Common myeloid progenitor, CD34-positive (primary cell): Measurements from ENCODE around the gene LIPA.

Experiments used
- CTCF ChIA-PET: fragments of 350-600 bp; sonication (Branson Sonifier 250); formaldehyde crosslinking; loops from one replicate; lab custom pipeline; 2021; ENCODE audit warnings: antibody characterized with exemption; lab: Charles Lee
- POLR2A ChIA-PET: fragments of 350-600 bp; sonication (Branson Sonifier 250); formaldehyde crosslinking; loops from one replicate; lab custom pipeline; 2021; ENCODE audit warnings: antibody characterized with exemption; lab: Charles Lee
- DNase-seq, 3 donors: peaks; one replicate each; pipeline versions ENCODE4 v3.0.0 to v3.0.0-alpha.2; 2013
- H3K27ac ChIP-seq, 2 experiments: 1 replicate in 1 of 2; 2 replicates in 1 of 2; pipeline ENCODE4 v1.7.0; 2013; ENCODE audit warnings: inconsistent platforms in 2 of 2, low read length in 2 of 2, mild to moderate bottlenecking in 2 of 2, low read depth in 1 of 2, moderate library complexity in 1 of 2; ENCODE audit not compliant: severe bottlenecking in 2 of 2, insufficient read depth in 1 of 2, poor library complexity in 1 of 2
- H3K27me3 ChIP-seq, 5 experiments: replicated peaks in 2 of 5; 1 replicate in 3 of 5; 2 replicates in 2 of 5; pipeline versions ENCODE4 v1.6.1 to v1.7.0; 2013; ENCODE audit warnings: low read length in 4 of 5, mild to moderate bottlenecking in 2 of 5, moderate library complexity in 2 of 5, inconsistent platforms in 1 of 5; ENCODE audit not compliant: insufficient read depth in 5 of 5, control insufficient read depth in 4 of 5
- H3K36me3 ChIP-seq, 4 experiments: 1 replicate in 2 of 4; 2 replicates in 2 of 4; pipeline versions ENCODE4 v1.6.1 to v1.7.0; 2013; ENCODE audit warnings: low read length in 3 of 4, control low read depth in 1 of 4, mild to moderate bottlenecking in 1 of 4; ENCODE audit not compliant: control insufficient read depth in 4 of 4, insufficient read depth in 4 of 4
- H3K4me1 ChIP-seq, 4 experiments: 1 replicate in 3 of 4; 2 replicates in 1 of 4; pipeline versions ENCODE4 v1.6.1 to v1.7.1; 2013; ENCODE audit warnings: low read length in 3 of 4, mild to moderate bottlenecking in 3 of 4, control low read depth in 1 of 4, inconsistent platforms in 1 of 4, moderate library complexity in 1 of 4; ENCODE audit not compliant: control insufficient read depth in 4 of 4, insufficient read depth in 4 of 4; ENCODE audit errors: control extremely low read depth in 1 of 4
- H3K4me3 ChIP-seq, 7 experiments: 1 replicate in 4 of 7; 2 replicates in 3 of 7; pipeline versions ENCODE4 v1.5.1 to v1.7.0; 2013; ENCODE audit warnings: mild to moderate bottlenecking in 7 of 7, low read length in 6 of 7, moderate library complexity in 6 of 7, inconsistent platforms in 2 of 7, low read depth in 2 of 7, control low read depth in 1 of 7; ENCODE audit not compliant: insufficient read depth in 4 of 7, control insufficient read depth in 1 of 7; ENCODE audit errors: extremely low read depth in 1 of 7
- H3K9me3 ChIP-seq, 5 experiments: 1 replicate in 4 of 5; 2 replicates in 1 of 5; pipeline versions ENCODE4 v1.6.1 to v1.7.1; 2013; ENCODE audit warnings: low read length in 4 of 5, mild to moderate bottlenecking in 2 of 5, inconsistent platforms in 1 of 5, low read depth in 1 of 5, moderate library complexity in 1 of 5; ENCODE audit not compliant: control insufficient read depth in 4 of 5, insufficient read depth in 2 of 5; ENCODE audit errors: control extremely low read depth in 1 of 5
- WGBS: methylation state at CpG from one replicate; pipeline ENCODE4 v1.1.5; 2013; ENCODE audit not compliant: insufficient coverage; 5-methylcytosine and 5-hydroxymethylcytosine counted together

LIPA gene

DNA sequence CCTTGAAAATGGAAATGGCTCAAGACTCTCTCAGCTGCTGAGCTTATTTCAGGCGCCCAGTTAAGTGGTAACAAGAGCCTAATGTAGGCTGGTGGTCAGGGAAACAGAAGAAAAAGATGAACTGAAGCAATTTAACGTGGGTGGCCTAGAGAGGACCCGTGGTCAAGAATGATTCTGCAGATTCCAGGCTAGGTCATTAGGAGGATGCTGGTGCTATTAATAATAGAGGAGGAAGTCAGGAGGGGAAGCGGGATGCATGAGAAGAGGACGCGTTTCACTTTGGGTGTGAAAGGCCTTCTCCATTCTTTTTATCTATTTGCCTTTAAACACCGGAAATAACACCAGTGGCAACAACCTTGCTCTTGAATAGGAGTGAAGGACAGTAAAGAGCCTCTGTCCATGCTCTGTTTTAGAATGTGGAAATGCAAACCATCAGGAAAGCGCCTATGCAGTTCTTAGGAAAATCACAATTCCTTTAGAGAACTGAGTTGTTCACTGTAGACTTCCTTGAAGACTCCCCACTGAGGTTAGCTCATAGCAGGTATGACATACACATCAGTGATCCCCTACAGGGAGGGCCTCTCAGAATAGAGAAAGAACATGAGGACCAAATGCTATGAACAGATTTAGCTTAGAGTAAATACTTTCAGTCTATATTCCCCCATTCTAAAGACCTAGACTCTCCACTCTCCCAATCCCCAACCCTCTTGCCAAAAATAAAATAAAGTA lies 8.6 kb downstream of the LIPA start:
- Histone ChIP-seq H3K27ac (no peak overlapping the region), H3K4me3 (no peak overlapping the region), H3K4me1 (peaks cover 12 to 51% (median 20%) of the 10 kb centered on the region in 4 experiments), H3K36me3 (peaks cover 3 to 20% (median 10%) of the 10 kb centered on the region in 4 experiments), H3K27me3 (no peaks in the 10 kb centered on the region), H3K9me3 (no peaks in the 10 kb centered on the region)
- ChIA-PET POLR2A (interaction anchor here (0.5 to 0.7 kb wide), 2 partner anchors 78 to 261 kb away, joined by 3 read pairs; no protein-coding TSS in a partner anchor), CTCF (interaction anchor here (0.9 to 3.7 kb wide), 3 partner anchors 8 to 149 kb away, joined by 3 to 10 read pairs (median 5); partner anchors contain the start of genes IFIT1 and LIPA)
- no peak for DNase-seq
- WGBS = 41% methylated on average over 5 of the region's 8 CpGs

DNA sequence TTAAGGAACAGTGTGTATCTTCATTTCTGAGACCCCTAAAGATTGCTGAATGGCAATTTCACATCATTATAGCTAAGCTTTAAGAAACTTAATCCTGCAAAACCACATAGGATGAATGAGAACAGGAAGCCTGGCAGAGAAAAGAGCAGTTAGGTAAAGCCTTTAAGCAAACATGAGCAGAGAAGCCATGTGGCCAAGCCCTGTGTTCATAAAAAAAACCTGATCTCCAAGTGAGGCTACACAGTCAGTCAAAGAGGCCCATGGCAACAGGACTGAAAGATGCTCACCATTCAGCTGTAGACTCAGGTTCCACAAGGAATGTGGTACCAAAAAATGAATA lies 9.3 kb downstream of the LIPA start:
- H3K27ac ChIP-seq = no peak overlapping the region
- H3K4me1 ChIP-seq = peaks cover 12 to 51% (median 20%) of the 10 kb centered on the region in 4 experiments
- H3K9me3 ChIP-seq = no peaks in the 10 kb centered on the region
- ChIA-PET POLR2A (no interaction called here), CTCF (interaction anchor here (1.2 to 3.7 kb wide), 3 partner anchors 9 to 148 kb away, joined by 4 to 10 read pairs (median 5); partner anchors contain the start of gene LIPA)
- H3K4me3 ChIP-seq = peak overlapping the region in 1 of 7 experiments; percentile 9
- H3K27me3 ChIP-seq = no peaks in the 10 kb centered on the region
- no peak for DNase-seq
- peaks cover 3 to 20% (median 10%) of the 10 kb centered on the region in 4 experiments for H3K36me3 ChIP-seq

- no peaks in the 10 kb centered on the region for H3K9me3 ChIP-seq
- CTCF ChIA-PET = interaction anchor here (0.9 to 3.7 kb wide), 4 partner anchors 10 to 148 kb away, joined by 3 to 10 read pairs (median 4); partner anchors contain the start of gene LIPA
- no peaks in the 10 kb centered on the region for H3K27me3 ChIP-seq
- 100% methylated on average over 1 of the region's 3 CpGs for WGBS
- peaks cover 12 to 51% (median 20%) of the 10 kb centered on the region in 4 experiments for H3K4me1 ChIP-seq
- POLR2A ChIA-PET = no interaction called here
- no peak overlapping the region for H3K27ac ChIP-seq
- no peak overlapping the region for H3K4me3 ChIP-seq
- no peak for DNase-seq
- peaks cover 3 to 20% (median 10%) of the 10 kb centered on the region in 4 experiments for H3K36me3 ChIP-seq
These were observed 9.9 kb downstream of the LIPA start for GRCh38 chr10:89241486-89242344.

DNA sequence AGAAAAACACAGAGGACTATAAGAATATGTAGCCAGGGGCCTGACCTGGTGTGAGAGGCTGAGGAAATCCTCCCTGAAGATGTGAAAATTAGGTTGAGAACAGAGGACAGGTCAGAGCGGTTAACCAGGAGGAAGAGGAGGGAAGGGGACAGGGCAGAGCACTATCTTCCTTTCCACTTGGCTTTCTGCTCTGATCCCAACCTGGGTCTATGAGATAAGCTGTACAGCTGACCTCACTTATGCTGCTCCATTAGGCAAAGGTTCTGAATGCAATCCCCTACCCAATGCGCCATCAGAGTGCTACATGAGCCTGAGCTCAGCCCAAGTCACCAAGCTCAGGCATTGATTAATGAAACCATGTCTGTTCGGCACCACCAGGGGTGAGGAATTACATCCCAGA lies 10.5 kb downstream of the LIPA start:
- 100% methylated on average over 3 of the region's 3 CpGs for WGBS
- POLR2A ChIA-PET = no interaction called here
- H3K27me3 ChIP-seq = no peaks in the 10 kb centered on the region
- H3K4me3 ChIP-seq = no peak overlapping the region
- peaks cover 3 to 20% (median 10%) of the 10 kb centered on the region in 4 experiments for H3K36me3 ChIP-seq
- no peaks in the 10 kb centered on the region for H3K9me3 ChIP-seq
- H3K4me1 ChIP-seq = peaks cover 12 to 51% (median 20%) of the 10 kb centered on the region in 4 experiments
- no peak for DNase-seq
- H3K27ac ChIP-seq = no peak overlapping the region
- CTCF ChIA-PET = interaction anchor here (0.9 to 3.7 kb wide), 3 partner anchors 10 to 149 kb away, joined by 3 to 10 read pairs (median 4); partner anchors contain the start of gene LIPA

DNA sequence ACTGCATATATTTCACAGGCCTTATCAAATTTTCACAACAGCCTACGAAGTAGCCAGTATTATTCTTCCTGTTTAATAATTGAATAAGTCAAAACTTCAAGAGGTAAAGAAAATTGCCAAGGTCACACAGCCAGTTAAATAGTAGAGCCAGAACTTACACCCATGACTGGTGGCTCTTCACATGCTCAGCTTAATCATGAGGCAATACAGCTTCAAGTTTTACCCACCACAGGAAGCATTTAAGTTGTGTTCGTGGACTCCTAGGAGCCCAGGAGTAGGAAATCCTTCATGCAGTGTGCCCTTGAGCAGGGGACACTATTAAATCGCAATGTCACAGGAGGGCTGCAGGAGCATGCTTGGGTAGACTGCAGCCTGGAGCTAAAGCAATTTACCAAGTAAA lies 11.1 kb downstream of the LIPA start:
- H3K9me3 ChIP-seq = no peaks in the 10 kb centered on the region
- H3K4me1 ChIP-seq = peaks cover 12 to 47% (median 20%) of the 10 kb centered on the region in 4 experiments
- DNase-seq = no peak
- no peak overlapping the region for H3K4me3 ChIP-seq
- CTCF ChIA-PET = interaction anchor here (1.2 to 3.7 kb wide), 3 partner anchors 11 to 150 kb away, joined by 3 to 10 read pairs (median 4); partner anchors contain the start of gene LIPA
- POLR2A ChIA-PET = interaction anchor here (0.6 kb wide), 1 partner anchor 16 kb away, joined by 3 read pairs; no protein-coding TSS in a partner anchor
- H3K36me3 ChIP-seq = peaks cover 3 to 18% (median 11%) of the 10 kb centered on the region in 4 experiments
- 87% methylated on average over 3 of the region's 3 CpGs for WGBS
- H3K27ac ChIP-seq = no peak overlapping the region
- H3K27me3 ChIP-seq = no peaks in the 10 kb centered on the region

- Histone ChIP-seq H3K27me3 (no peaks in the 10 kb centered on the region), H3K9me3 (no peaks in the 10 kb centered on the region), H3K4me3 (no peak overlapping the region), H3K4me1 (peaks cover 10 to 37% (median 16%) of the 10 kb centered on the region in 4 experiments), H3K36me3 (peaks cover 3 to 31% (median 17%) of the 10 kb centered on the region in 4 experiments), H3K27ac (no peak overlapping the region)
- ChIA-PET POLR2A (interaction anchor here (0.7 kb wide), 1 partner anchor 292 kb away, joined by 3 read pairs; no protein-coding TSS in a partner anchor), CTCF (interaction anchor here (0.7 to 1.5 kb wide), 4 partner anchors 10 to 311 kb away, joined by 3 read pairs; no protein-coding TSS in a partner anchor)
- DNase-seq = no peak
- 88% methylated on average over 1 of the region's 5 CpGs for WGBS
These were observed 12.5 kb downstream of the LIPA start for GRCh38 chr10:89238956-89239644.
